IPS-18c (cell line): ENCODE data around the gene SEC16B.

ENCODE experiments used
- H3K4me3 ChIP-seq: 2 replicates; pipeline ENCODE4 v1.7.0; 2013; ENCODE audit warnings: low read depth, mild to moderate bottlenecking, low read length, moderate library complexity; ENCODE audit not compliant: insufficient read depth
- H3K9me3 ChIP-seq: one replicate; pipeline ENCODE4 v1.6.1; 2013; ENCODE audit warnings: mild to moderate bottlenecking, low read length, moderate library complexity; ENCODE audit not compliant: control insufficient read depth, insufficient read depth

The SEC16B gene

GRCh38 chr1:177932123-177932522, 37.7 kb downstream of the SEC16B start:
- no peak overlapping the region for H3K4me3 ChIP-seq
- no peaks in the 10 kb centered on the region for H3K9me3 ChIP-seq

GRCh38 chr1:177928952-177929351, 40.9 kb downstream of the SEC16B start:
- no peaks in the 10 kb centered on the region for H3K9me3 ChIP-seq
- no peak overlapping the region for H3K4me3 ChIP-seq

- no peak overlapping the region for H3K4me3 ChIP-seq
- no peaks in the 10 kb centered on the region for H3K9me3 ChIP-seq
These were observed 41.7 kb downstream of the SEC16B start for GRCh38 chr1:177928194-177928593.

- Histone ChIP-seq H3K9me3 (no peaks in the 10 kb centered on the region), H3K4me3 (no peak overlapping the region)
These were observed 42.7 kb downstream of the SEC16B start for GRCh38 chr1:177927021-177927596.

- no peak overlapping the region for H3K4me3 ChIP-seq
These were observed 43.7 kb downstream of the SEC16B start for GRCh38 chr1:177926201-177926600.

GRCh38 chr1:177925006-177925405, 44.9 kb downstream of the SEC16B start:
- H3K4me3 ChIP-seq, result no peak overlapping the region
- H3K9me3 ChIP-seq, result peaks cover 2% of the 10 kb centered on the region

More at GRCh38 chr1:177926201-177926600, 43.7 kb downstream of the SEC16B start:
- H3K9me3 ChIP-seq, result peaks cover 2% of the 10 kb centered on the region

GRCh38 chr1:177923441-177923840, 46.4 kb downstream of the SEC16B start:
- Histone ChIP-seq H3K4me3 (no peak overlapping the region), H3K9me3 (peaks cover 2% of the 10 kb centered on the region)

- H3K4me3 ChIP-seq, result no peak overlapping the region
- H3K9me3 ChIP-seq, result peaks cover 2% of the 10 kb centered on the region
These were observed 47.6 kb downstream of the SEC16B start for GRCh38 chr1:177922209-177922608.

- H3K9me3 ChIP-seq, result peaks cover 2% of the 10 kb centered on the region
- no peak overlapping the region for H3K4me3 ChIP-seq
These were observed 48.3 kb downstream of the SEC16B start for GRCh38 chr1:177921590-177921989.

GRCh38 chr1:177920091-177920490, 49.8 kb downstream of the SEC16B start:
- peaks cover 2% of the 10 kb centered on the region for H3K9me3 ChIP-seq
- no peak overlapping the region for H3K4me3 ChIP-seq

- Histone ChIP-seq H3K4me3 (no peak overlapping the region), H3K9me3 (peaks cover 2% of the 10 kb centered on the region)
These were observed 54.2 kb downstream of the SEC16B start for GRCh38 chr1:177915641-177916040.

GRCh38 chr1:177914603-177915002, 55.3 kb downstream of the SEC16B start:
- no peak overlapping the region for H3K4me3 ChIP-seq
- peaks cover 2% of the 10 kb centered on the region for H3K9me3 ChIP-seq

GRCh38 chr1:177913762-177914540, 55.9 kb downstream of the SEC16B start:
- Histone ChIP-seq H3K9me3 (peaks cover 2% of the 10 kb centered on the region), H3K4me3 (no peak overlapping the region)

GRCh38 chr1:177912991-177913390, 56.9 kb downstream of the SEC16B start:
- peaks cover 2% of the 10 kb centered on the region for H3K9me3 ChIP-seq

GRCh38 chr1:177909416-177909815, 60.4 kb downstream of the SEC16B start:
- H3K4me3 ChIP-seq, result no peak overlapping the region

More at GRCh38 chr1:177912991-177913390, 56.9 kb downstream of the SEC16B start:
- H3K4me3 ChIP-seq, result no peak overlapping the region

GRCh38 chr1:177907000-177907399, 62.9 kb downstream of the SEC16B start:
- Histone ChIP-seq H3K4me3 (no peak overlapping the region), H3K9me3 (peaks cover 2% of the 10 kb centered on the region)

More at GRCh38 chr1:177909416-177909815, 60.4 kb downstream of the SEC16B start:
- peaks cover 2% of the 10 kb centered on the region for H3K9me3 ChIP-seq

GRCh38 chr1:177905686-177906085, 64.2 kb downstream of the SEC16B start:
- H3K9me3 ChIP-seq, result no peaks in the 10 kb centered on the region
- H3K4me3 ChIP-seq, result no peak overlapping the region

- no peak overlapping the region for H3K4me3 ChIP-seq
- H3K9me3 ChIP-seq, result no peaks in the 10 kb centered on the region
These were observed 67.6 kb downstream of the SEC16B start for GRCh38 chr1:177902266-177902665.
